Neural progenitor cell (in vitro differentiated cells): ENCODE results near the gene NPFF. TPM values are rescaled to one million over a fixed set of nuclear protein-coding genes. Genes with fewer than 3 reads are reported as not detected.
"Not testable (repeated sequence)": the region's sequence is repeated elsewhere in the genome, so short reads cannot be mapped to it uniquely, and the experiment has no call there.

ENCODE experiments used
- DNase-seq: peaks from one replicate; pipeline ENCODE4 v3.0.0-alpha.2; 2016; ENCODE audit warnings: low spot score
- H2AFZ ChIP-seq: fragments of 200-600 bp; sonication (generic); replicated peaks from 2 replicates; pipeline ENCODE4 v1.6.1; 2016; ENCODE audit warnings: antibody characterized with exemption
- H3F3A ChIP-seq: fragments of 200-600 bp; sonication (generic); 2 replicates; pipeline ENCODE4 v1.6.1; 2016; ENCODE audit warnings: antibody characterized with exemption, low read depth
- H3K27ac ChIP-seq: fragments of 200-600 bp; sonication (generic); 2 replicates; pipeline ENCODE4 v1.5.1; 2016; ENCODE audit warnings: mild to moderate bottlenecking
- H3K27me3 ChIP-seq: fragments of 200-600 bp; sonication (generic); 2 replicates; pipeline ENCODE4 v1.6.1; 2016; ENCODE audit warnings: mild to moderate bottlenecking, moderate library complexity
- H3K36me3 ChIP-seq: fragments of 200-600 bp; sonication (generic); 2 replicates; pipeline ENCODE4 v1.5.1; 2016
- H3K4me1 ChIP-seq: fragments of 200-600 bp; sonication (generic); 2 replicates; pipeline ENCODE4 v1.6.1; 2016; ENCODE audit warnings: mixed run types
- H3K4me2 ChIP-seq: fragments of 200-600 bp; sonication (generic); 2 replicates; pipeline ENCODE4 v1.6.1; 2016
- H3K4me3 ChIP-seq: fragments of 200-600 bp; sonication (generic); 2 replicates; pipeline ENCODE4 v1.5.1; 2016
- H3K79me2 ChIP-seq: fragments of 200-600 bp; sonication (generic); 2 replicates; pipeline ENCODE4 v1.6.1; 2016; ENCODE audit warnings: low read depth
- H3K9ac ChIP-seq: fragments of 200-600 bp; sonication (generic); 2 replicates; pipeline ENCODE4 v1.6.1; 2016
- H3K9me3 ChIP-seq: fragments of 200-600 bp; sonication (generic); 2 replicates; pipeline ENCODE4 v1.5.1; 2016; ENCODE audit warnings: low read depth
- H4K20me1 ChIP-seq: fragments of 200-600 bp; sonication (generic); 2 replicates; pipeline ENCODE4 v1.6.1; 2016; ENCODE audit warnings: low read depth
- H3K27ac Mint-ChIP-seq: 3 replicates; pipeline ENCODE4 v1.8.0; 2021; ENCODE audit warnings: mixed read lengths
- H3K27me3 Mint-ChIP-seq: 2 replicates; pipeline ENCODE4 v1.8.0; 2022; ENCODE audit warnings: low read depth, mild to moderate bottlenecking, inconsistent platforms, moderate library complexity, mixed read lengths; ENCODE audit not compliant: insufficient read depth
- H3K36me3 Mint-ChIP-seq: 3 replicates; pipeline ENCODE4 v1.8.0; 2021; ENCODE audit warnings: mixed read lengths
- H3K4me1 Mint-ChIP-seq: 3 replicates; pipeline ENCODE4 v1.8.0; 2021; ENCODE audit warnings: mixed read lengths
- H3K4me3 Mint-ChIP-seq: 3 replicates; pipeline ENCODE4 v1.8.0; 2021; ENCODE audit warnings: mild to moderate bottlenecking, moderate library complexity, mixed read lengths
- H3K9me3 Mint-ChIP-seq: 3 replicates; pipeline ENCODE4 v1.8.0; 2020; ENCODE audit warnings: mixed read lengths
- CTCF ChIP-seq: fragments of 200-600 bp; sonication (generic); IDR thresholded peaks from 2 replicates; pipeline ENCODE4 v1.5.1; 2017; ENCODE audit warnings: antibody characterized with exemption, mild to moderate bottlenecking
- EZH2 ChIP-seq: fragments of 200-600 bp; sonication (generic); IDR thresholded peaks from 2 replicates; pipeline ENCODE4 v1.6.1; 2017; ENCODE audit warnings: antibody characterized with exemption, mild to moderate bottlenecking, moderate library complexity
- EZH2phosphoT487 ChIP-seq: fragments of 200-600 bp; sonication (generic); IDR thresholded peaks from 2 replicates; pipeline ENCODE4 v1.6.1; 2017; ENCODE audit warnings: antibody characterized with exemption
- total RNA-seq: library from RNA; depleted of rRNA; stranded (reverse); fragments of >200 nt; gene quantifications from 2 replicates; pipeline ENCODE4 v1.2.3, GENCODE V29; 2015; ENCODE audit warnings: low replicate concordance

NPFF gene
- total RNA-seq, 1 donor from 2014 or later, result not detected

DNA sequence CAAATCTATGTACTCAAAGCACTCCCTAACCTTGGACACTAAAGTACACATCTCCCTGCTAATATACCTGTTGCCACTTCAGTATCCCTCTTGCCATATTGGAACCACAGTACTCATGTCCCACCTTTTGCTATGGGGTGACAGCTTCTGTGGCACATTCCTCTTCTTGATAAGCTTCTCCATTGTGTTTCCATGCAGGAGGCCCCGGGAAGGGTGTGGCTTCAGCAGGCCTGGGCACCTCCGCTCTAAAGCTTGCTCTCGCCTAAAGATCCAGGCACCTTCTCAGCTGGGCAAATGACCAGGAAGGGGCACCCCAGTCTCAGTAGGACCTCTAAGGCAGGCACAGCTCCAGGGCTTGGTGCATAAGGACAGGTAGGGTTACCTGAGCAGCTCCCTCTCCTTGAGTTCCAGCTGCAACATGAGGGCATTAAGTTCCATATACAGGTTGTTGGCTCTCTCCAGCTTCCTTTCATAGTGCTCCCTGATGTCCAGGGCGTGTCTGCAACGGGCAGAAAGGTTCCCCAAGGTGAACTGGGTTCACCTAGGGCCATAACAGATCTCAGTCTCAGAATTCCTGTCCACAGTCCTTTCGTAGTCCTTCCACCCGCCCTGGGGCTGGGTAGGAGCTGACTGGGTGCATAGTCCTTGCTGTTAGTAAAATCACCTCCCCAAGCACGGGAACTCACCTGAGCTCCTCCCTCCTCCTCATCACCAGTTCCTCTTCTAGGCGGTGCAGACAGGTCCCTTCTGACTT lies 23.9 kb downstream of the NPFF start:
- Histone ChIP-seq H3K9me3 (no peaks in the 10 kb centered on the region), H3K9ac (no peak overlapping the region), H3K36me3 (peaks cover 17% of the 10 kb centered on the region), H3F3A (peaks cover 70% of the 10 kb centered on the region), H3K27ac (peak overlapping the region; percentile 78), H3K4me2 (no peak overlapping the region), H3K4me3 (no peak overlapping the region), H4K20me1 (peaks cover 88% of the 10 kb centered on the region), H3K27me3 (no peaks in the 10 kb centered on the region), H2AFZ (no peak overlapping the region), H3K4me1 (peaks cover 30% of the 10 kb centered on the region), H3K79me2 (peaks cover 23% of the 10 kb centered on the region)
- Mint-ChIP-seq H3K27ac (peak overlapping the region; percentile 11), H3K4me1 (peaks cover 23% of the 10 kb centered on the region), H3K4me3 (no peak overlapping the region), H3K27me3 (peaks cover 2% of the 10 kb centered on the region), H3K9me3 (no peaks in the 10 kb centered on the region), H3K36me3 (peaks cover 46% of the 10 kb centered on the region)
- DNase-seq, result no peak
- TF ChIP-seq EZH2, result no peak
- TF ChIP-seq EZH2phosphoT487, result no peak
- TF ChIP-seq CTCF, result no peak

DNA sequence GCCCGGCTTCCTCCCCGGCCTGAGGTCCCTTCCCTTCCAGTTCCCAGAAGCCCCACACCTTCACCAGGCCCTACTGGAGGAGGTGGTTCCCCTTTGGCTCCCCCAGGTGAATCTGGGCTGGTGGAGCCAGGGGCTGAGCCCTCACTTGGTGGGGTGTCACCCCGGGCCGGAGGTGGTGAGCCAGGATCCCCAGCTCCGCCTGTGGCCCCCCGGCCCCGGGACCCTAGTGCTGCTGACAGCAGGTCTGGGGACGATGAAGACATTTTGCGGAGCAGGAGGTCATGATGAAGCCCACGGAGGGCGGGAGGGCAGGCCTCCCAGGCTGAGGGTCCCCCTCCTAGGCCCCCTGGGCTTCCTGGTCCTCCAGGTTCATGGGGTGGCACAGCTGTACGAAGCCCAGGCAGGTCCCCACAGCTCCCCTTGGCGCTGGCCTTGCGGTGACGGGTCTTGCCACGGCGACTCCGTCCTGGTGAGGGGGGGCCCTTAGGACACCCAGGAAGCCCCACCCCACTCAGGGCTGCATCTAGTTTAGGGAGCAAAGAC lies 24.6 kb downstream of the NPFF start:
- H3K79me2 ChIP-seq, result peaks cover 27% of the 10 kb centered on the region
- H3K4me1 ChIP-seq, result peaks cover 37% of the 10 kb centered on the region
- peaks cover 77% of the 10 kb centered on the region for H3F3A ChIP-seq
- no peak overlapping the region for H3K4me3 ChIP-seq
- no peaks in the 10 kb centered on the region for H3K9me3 Mint-ChIP-seq
- H2AFZ ChIP-seq, result no peak overlapping the region
- peaks cover 88% of the 10 kb centered on the region for H4K20me1 ChIP-seq
- H3K36me3 Mint-ChIP-seq, result peaks cover 47% of the 10 kb centered on the region
- no peak for TF ChIP-seq EZH2
- TF ChIP-seq EZH2phosphoT487, result no peak
- TF ChIP-seq CTCF, result no peak
- H3K27me3 Mint-ChIP-seq, result peaks cover 2% of the 10 kb centered on the region
- no peak for DNase-seq
- H3K27ac Mint-ChIP-seq, result no peak overlapping the region
- H3K4me2 ChIP-seq, result no peak overlapping the region
- peak overlapping the region; percentile 78 for H3K27ac ChIP-seq
- H3K4me3 Mint-ChIP-seq, result no peak overlapping the region
- H3K9me3 ChIP-seq, result no peaks in the 10 kb centered on the region
- no peaks in the 10 kb centered on the region for H3K27me3 ChIP-seq
- peaks cover 19% of the 10 kb centered on the region for H3K36me3 ChIP-seq
- no peak overlapping the region for H3K9ac ChIP-seq
- peaks cover 25% of the 10 kb centered on the region for H3K4me1 Mint-ChIP-seq

DNA sequence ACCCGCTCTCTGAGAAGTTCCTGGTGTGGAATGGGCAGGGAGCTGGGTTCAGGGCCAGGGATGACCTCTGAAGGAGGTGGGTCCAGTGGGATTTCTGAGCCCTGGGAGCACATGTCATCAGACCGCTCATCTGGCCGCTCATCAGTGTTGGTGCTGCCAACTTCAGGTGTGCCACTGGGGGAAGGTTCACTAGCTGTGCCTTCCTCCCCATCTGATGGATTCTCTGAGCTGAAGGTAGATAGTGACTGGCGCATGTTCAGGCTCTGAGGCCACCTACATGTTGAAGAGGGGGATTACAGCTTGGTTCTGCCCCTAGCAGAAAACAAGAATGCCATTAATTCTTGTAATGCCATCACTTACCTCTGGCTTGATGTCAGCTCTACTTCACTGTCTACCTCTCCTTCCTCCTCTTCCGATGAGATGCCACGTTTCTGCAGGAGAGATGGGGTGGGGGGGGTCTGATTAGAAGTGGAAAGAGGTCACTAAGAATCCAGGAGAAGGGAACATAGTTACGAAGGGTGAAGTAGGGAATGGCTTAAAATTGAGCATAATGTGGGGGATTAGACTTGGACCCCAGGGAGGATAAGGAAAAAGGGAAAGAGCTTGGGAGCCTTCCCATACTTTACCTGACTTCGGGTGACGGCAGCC lies 25.2 kb downstream of the NPFF start:
- Histone ChIP-seq H3K27me3 (no peaks in the 10 kb centered on the region), H2AFZ (no peak overlapping the region), H3K4me3 (no peak overlapping the region), H4K20me1 (peaks cover 88% of the 10 kb centered on the region), H3K9ac (no peak overlapping the region), H3K9me3 (no peaks in the 10 kb centered on the region), H3K36me3 (peaks cover 22% of the 10 kb centered on the region), H3K79me2 (peaks cover 34% of the 10 kb centered on the region), H3K27ac (peak overlapping the region; percentile 78), H3K4me2 (no peak overlapping the region), H3F3A (peaks cover 83% of the 10 kb centered on the region), H3K4me1 (peaks cover 40% of the 10 kb centered on the region)
- Mint-ChIP-seq H3K27ac (peak overlapping the region; percentile 20), H3K27me3 (peaks cover 3% of the 10 kb centered on the region), H3K36me3 (peaks cover 47% of the 10 kb centered on the region), H3K4me3 (no peak overlapping the region), H3K9me3 (no peaks in the 10 kb centered on the region), H3K4me1 (peaks cover 29% of the 10 kb centered on the region)
- peak; percentile 46 for DNase-seq
- TF ChIP-seq EZH2phosphoT487 (no peak), EZH2 (no peak), CTCF (peak; percentile 38)

GRCh38 chr12:53481458-53481857 lies 25.8 kb downstream of the NPFF start:
- H3K27me3 ChIP-seq, H3K27ac Mint-ChIP-seq, H3K4me3 Mint-ChIP-seq, H3K4me2 ChIP-seq, H3K9ac ChIP-seq, H3K9me3 Mint-ChIP-seq, H3K27me3 Mint-ChIP-seq, H2AFZ ChIP-seq, H3K9me3 ChIP-seq, DNase-seq, H3K4me3 ChIP-seq: not testable (repeated sequence)
- Histone ChIP-seq H3K36me3 (peaks cover 27% of the 10 kb centered on the region), H3K4me1 (peaks cover 43% of the 10 kb centered on the region), H4K20me1 (peaks cover 88% of the 10 kb centered on the region), H3F3A (peaks cover 90% of the 10 kb centered on the region), H3K27ac (peak overlapping the region; percentile 17), H3K79me2 (peaks cover 40% of the 10 kb centered on the region)
- Mint-ChIP-seq H3K4me1 (peaks cover 34% of the 10 kb centered on the region), H3K36me3 (peaks cover 53% of the 10 kb centered on the region)
